SK-N-MC (cell line): Measurements from ENCODE around the gene DOCK1.

Experiments used
- EZH2 ChIP-seq: fragments of 200-600 bp; sonication (generic); IDR thresholded peaks from one replicate; pipeline ENCODE4 v1.6.1; 2017; ENCODE audit warnings: antibody characterized with exemption
- FOXP2 ChIP-seq: optimal IDR thresholded peaks from 2 replicates; pipeline ENCODE3; 2011; ENCODE audit warnings: mild to moderate bottlenecking, moderate library complexity; ENCODE audit not compliant: insufficient read depth; ENCODE audit errors: extremely low read length, control extremely low read depth
- POLR2AphosphoS5 ChIP-seq: IDR thresholded peaks from 2 replicates; pipeline ENCODE4 v1.6.1; 2012; ENCODE audit warnings: mild to moderate bottlenecking, low read depth, low read length, borderline replicate concordance

DNA sequence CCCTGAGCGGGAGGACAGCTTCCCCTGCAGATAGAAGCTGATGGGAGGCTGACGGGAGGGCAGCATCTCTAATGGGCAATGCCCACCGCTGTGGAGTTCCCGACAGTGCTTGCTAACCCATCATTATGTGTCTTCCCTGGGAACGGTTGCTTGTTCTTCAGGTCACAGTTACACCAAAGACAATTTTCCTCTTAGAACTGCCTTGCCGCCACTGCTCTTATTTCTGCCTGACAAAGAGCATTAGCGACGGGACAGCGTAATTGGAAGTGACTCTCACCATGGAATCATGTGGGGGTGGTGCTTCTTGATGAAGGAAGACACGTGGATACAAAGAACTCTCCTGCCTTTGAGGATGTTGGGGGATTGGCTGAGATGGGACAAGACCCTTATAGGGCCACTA lies 562.6 kb downstream of the DOCK1 start:
- TF ChIP-seq EZH2 (no peak), POLR2AphosphoS5 (no peak), FOXP2 (no peak)
